HepG2 (cell line): ENCODE measurements around the gene DNAAF9. TPM values are rescaled to one million over a fixed set of nuclear protein-coding genes. Genes with fewer than 3 reads are reported as not detected.

ENCODE experiments used
- ATF3 ChIP-seq: sonication (generic); formaldehyde crosslinking; IDR thresholded peaks from 2 replicates; pipeline ENCODE4 v1.4.0; 2020; ENCODE audit warnings: missing genetic modification reagents
- ATF7 ChIP-seq, 2 experiments: fragments of 450-650 bp in 1 of 2; sonication (generic) in 1 of 2; formaldehyde crosslinking in 1 of 2; IDR thresholded peaks; 2 replicates each; pipeline versions ENCODE4 v1.4.0 to v1.6.1; 2016 to 2020; ENCODE audit warnings: antibody characterized with exemption in 1 of 2, mild to moderate bottlenecking in 1 of 2, missing genetic modification reagents in 1 of 2
- HNRNPLL ChIP-seq: fragments of 200-400 bp; formaldehyde crosslinking; IDR thresholded peaks from 2 replicates; pipeline ENCODE4 v1.6.1; 2017; ENCODE audit warnings: mild to moderate bottlenecking, low read depth, low read length; ENCODE audit not compliant: poor library complexity, severe bottlenecking
- KDM5A ChIP-seq: fragments of 200-600 bp; sonication (generic); IDR thresholded peaks from 2 replicates; pipeline ENCODE4 v1.7.0; 2018; ENCODE audit warnings: antibody characterized with exemption, mild to moderate bottlenecking, low read length, borderline replicate concordance
- LCORL ChIP-seq, 2 experiments: fragments of 450-650 bp in 1 of 2; sonication (generic) in 1 of 2; formaldehyde crosslinking in 1 of 2; IDR thresholded peaks; 2 replicates each; pipeline versions ENCODE4 v1.5.0 to v1.6.1; 2017 to 2020; ENCODE audit warnings: antibody characterized with exemption in 1 of 2, missing genetic modification reagents in 1 of 2
- NBN ChIP-seq: fragments of 450-650 bp; conservative IDR thresholded peaks from 2 replicates; pipeline ENCODE4 v1.6.1; 2017
- NFIB ChIP-seq: sonication (generic); formaldehyde crosslinking; IDR thresholded peaks from 2 replicates; pipeline ENCODE4 v1.9.0; 2021; ENCODE audit warnings: missing genetic modification reagents, mild to moderate bottlenecking, borderline replicate concordance
- TERF1 ChIP-seq: sonication (generic); formaldehyde crosslinking; IDR thresholded peaks from 2 replicates; pipeline ENCODE4 v1.8.0; 2022; ENCODE audit warnings: mild to moderate bottlenecking, missing genetic modification reagents, moderate library complexity
- TFDP1 ChIP-seq: IDR thresholded peaks from 2 replicates; pipeline ENCODE4 v1.6.1; 2016; ENCODE audit warnings: missing compliant biosample characterization, missing genetic modification reagents, borderline replicate concordance
- YY1 ChIP-seq: IDR thresholded peaks from 2 replicates; pipeline ENCODE4 v1.6.1; 2011; ENCODE audit warnings: low read length, low read depth, moderate library complexity, mild to moderate bottlenecking; ENCODE audit not compliant: insufficient read depth, insufficient replicate concordance
- ZHX2 ChIP-seq, 2 experiments: sonication (generic) in 1 of 2; formaldehyde crosslinking in 1 of 2; IDR thresholded peaks; 2 replicates each; pipeline versions ENCODE4 v1.6.1 to v1.9.0; 2014 to 2022; ENCODE audit warnings: antibody characterized with exemption in 1 of 2, borderline replicate concordance in 1 of 2, inconsistent platforms in 1 of 2, low read depth in 1 of 2, missing genetic modification reagents in 1 of 2
- ZMYM4 ChIP-seq: sonication (generic); formaldehyde crosslinking; IDR thresholded peaks from 2 replicates; pipeline ENCODE4 v1.8.1; 2023; ENCODE audit warnings: mild to moderate bottlenecking, missing genetic modification reagents
- ZNF512 ChIP-seq: sonication (generic); formaldehyde crosslinking; IDR thresholded peaks from 2 replicates; pipeline ENCODE4 v1.4.0; 2020; ENCODE audit warnings: mild to moderate bottlenecking, missing genetic modification reagents
- ZNF773 ChIP-seq: sonication (generic); formaldehyde crosslinking; IDR thresholded peaks from 2 replicates; pipeline ENCODE4 v1.4.0; 2020; ENCODE audit warnings: missing genetic modification reagents, borderline replicate concordance
- ZNF850 ChIP-seq: sonication (generic); formaldehyde crosslinking; conservative IDR thresholded peaks from 2 replicates; pipeline ENCODE4 v1.9.0; 2021; ENCODE audit warnings: mild to moderate bottlenecking, missing genetic modification reagents
- polyA plus RNA-seq, 8 experiments: library from polyadenylated mRNA; depleted of rRNA in 3 of 8; stranded (reverse) in 7 of 8; unstranded in 1 of 8; fragments of >200 nt; fragmentation: Illumina TruSeq in 4 of 8; extraction: Trizol in 4 of 8; gene quantifications; 2 replicates each; pipeline versions ENCODE4 v1.2.1 to v1.2.3, GENCODE V29; 2011 to 2016; ENCODE audit warnings: low read depth in 4 of 8, missing spikeins in 1 of 8, mixed read lengths in 1 of 8; ENCODE audit not compliant: insufficient read depth in 1 of 8
- total RNA-seq, 5 experiments: library from RNA; depleted of rRNA; stranded (reverse); fragments of >200 nt; fragmentation: Illumina TruSeq; extraction: Trizol; gene quantifications; 2 replicates each; pipeline ENCODE4 v1.2.3, GENCODE V29; 2016; ENCODE audit warnings: low read depth in 1 of 5

Gene DNAAF9
- total and polyA plus RNA-seq, 2 of the 13 experiments (the other 11 are each of a cell fraction or from before 2014, with no cell fraction given), result 10.5 to 14.9 TPM

GRCh38 chr20:3407771-3408637, 535 bp upstream of the DNAAF9 start (continued):
- TF ChIP-seq TFDP1 (CRISPR knock-in tag) (peak; percentile 62; the same call in 1 of the 2 replicates), ZNF850 (CRISPR knock-in tag) (peak; percentile 32; the same call in 1 of the 2 replicates), NFIB (CRISPR knock-in tag) (0 out of 2 replicates have a peak, but pooled peaks have one; percentile 21), YY1 (no peak), ZMYM4 (CRISPR knock-in tag) (peak; percentile 8; the same call in 1 of the 2 replicates), HNRNPLL (peak; percentile 97), ATF3 (peak; percentile 0; the same call in 1 of the 2 replicates), NBN (no peak), KDM5A (peak; percentile 79), ATF7 (IDR thresholded peaks at IDR 0.05) (no peak), ATF7 (CRISPR knock-in tag; IDR thresholded peaks at IDR 0.05) (no peak; the same call in 1 of the 2 replicates), ZNF773 (CRISPR knock-in tag) (no peak), ZNF512 (CRISPR knock-in tag) (peak; percentile 17; the same call in 1 of the 2 replicates), ZHX2 (IDR thresholded peaks at IDR 0.05; ENCODE audit: low read depth) (peak; percentile 64; the same call in 1 of the 2 replicates), ZHX2 (CRISPR knock-in tag; IDR thresholded peaks at IDR 0.05; ENCODE audit: borderline replicate concordance) (no peak), TERF1 (no peak), LCORL (IDR thresholded peaks at IDR 0.05) (no peak), LCORL (CRISPR knock-in tag; IDR thresholded peaks at IDR 0.05) (peak; percentile 10; the same call in 1 of the 2 replicates)
